H1 (cell line): Measurements from ENCODE around the gene SAE1. TPM values are rescaled to one million over a fixed set of nuclear protein-coding genes. Genes with fewer than 3 reads are reported as not detected.

Experiments used
- CTCF ChIA-PET: fragments of 300-600 bp; sonication (Branson Sonifier 250); formaldehyde crosslinking; loops from one replicate; lab custom pipeline; 2021; ENCODE audit not compliant: partially characterized antibody; lab: Charles Lee
- POLR2A ChIA-PET: fragments of 300-600 bp; sonication (Branson Sonifier 250); formaldehyde crosslinking; loops from one replicate; lab custom pipeline; 2021; ENCODE audit warnings: inconsistent platforms; ENCODE audit not compliant: partially characterized antibody; lab: Charles Lee
- DNase-seq, 2 experiments: peaks; one replicate each; pipeline versions ENCODE4 v3.0.0 to v3.0.0-alpha.2; 2010 to 2022; ENCODE audit warnings: low spot score in 2 of 2, low read depth in 1 of 2, mixed read lengths in 1 of 2
- FAIRE-seq: peaks from 2 replicates; lab custom pipeline; 2011; peaks lifted over from hg19 to GRCh38; lab: Jason Lieb, UNC
- H2AFZ ChIP-seq: 2 replicates; pipeline ENCODE4 v1.8.1; 2012; ENCODE audit warnings: low read length, inconsistent platforms
- H2AK5ac ChIP-seq: 2 replicates; pipeline ENCODE4 v1.6.1; 2013; ENCODE audit warnings: low read depth, low read length
- H2BK120ac ChIP-seq: replicated peaks from 2 replicates; pipeline ENCODE3; 2013; ENCODE audit warnings: low read depth, low read length, inconsistent platforms
- H2BK12ac ChIP-seq: 2 replicates; pipeline ENCODE4 v1.6.1; 2013; ENCODE audit warnings: low read depth, low read length
- H2BK15ac ChIP-seq: 2 replicates; pipeline ENCODE4 v1.6.1; 2013; ENCODE audit warnings: low read length
- H2BK20ac ChIP-seq: 2 replicates; pipeline ENCODE4 v1.6.1; 2013; ENCODE audit warnings: low read length
- H2BK5ac ChIP-seq: 2 replicates; pipeline ENCODE4 v1.6.1; 2013; ENCODE audit warnings: low read depth, low read length
- H3K14ac ChIP-seq: 2 replicates; pipeline ENCODE4 v1.6.1; 2013; ENCODE audit warnings: inconsistent platforms; ENCODE audit not compliant: insufficient read length
- H3K18ac ChIP-seq: 2 replicates; pipeline ENCODE4 v1.6.1; 2013; ENCODE audit warnings: low read length; ENCODE audit errors: extremely low read depth
- H3K23ac ChIP-seq: 2 replicates; pipeline ENCODE4 v1.6.1; 2013; ENCODE audit warnings: inconsistent platforms; ENCODE audit not compliant: insufficient read length
- H3K23me2 ChIP-seq: 2 replicates; pipeline ENCODE4 v1.6.1; 2013; ENCODE audit warnings: low read depth, low read length
- H3K27ac ChIP-seq: 2 replicates; pipeline ENCODE4 v1.6.1; 2011; ENCODE audit warnings: low read depth, low read length, inconsistent platforms
- H3K27me3 ChIP-seq, 4 experiments: replicated peaks in 1 of 4; 1 replicate in 1 of 4; 2 replicates in 3 of 4; pipeline versions ENCODE4 v1.6.1 to v1.8.1; 2011 to 2013; ENCODE audit warnings: low read length in 3 of 4, mild to moderate bottlenecking in 3 of 4, inconsistent platforms in 2 of 4, mixed read lengths in 2 of 4, moderate library complexity in 1 of 4; ENCODE audit not compliant: control insufficient read depth in 3 of 4, insufficient read depth in 3 of 4; ENCODE audit errors: extremely low read depth in 1 of 4
- H3K36me3 ChIP-seq, 4 experiments: 2 replicates each; pipeline versions ENCODE4 v1.6.1 to v1.8.1; 2011 to 2013; ENCODE audit warnings: mild to moderate bottlenecking in 4 of 4, low read length in 3 of 4, moderate library complexity in 2 of 4, control low read depth in 1 of 4, inconsistent platforms in 1 of 4; ENCODE audit not compliant: insufficient read depth in 4 of 4, control insufficient read depth in 2 of 4
- H3K4ac ChIP-seq: replicated peaks from 2 replicates; pipeline ENCODE3; 2013; ENCODE audit warnings: low read length, low read depth, mixed read lengths, inconsistent platforms; ENCODE audit not compliant: insufficient read length
- H3K4me1 ChIP-seq, 4 experiments: replicated peaks in 1 of 4; 1 replicate in 1 of 4; 2 replicates in 3 of 4; pipeline versions ENCODE4 v1.6.1 to v1.8.1; 2011 to 2013; ENCODE audit warnings: low read length in 3 of 4, inconsistent platforms in 2 of 4, mixed read lengths in 1 of 4; ENCODE audit not compliant: insufficient read depth in 4 of 4, control insufficient read depth in 3 of 4
- H3K4me2 ChIP-seq, 2 experiments: 2 replicates each; pipeline versions ENCODE4 v1.6.1 to v1.8.1; 2011 to 2013; ENCODE audit warnings: low read depth in 2 of 2, low read length in 2 of 2, control low read depth in 1 of 2, inconsistent platforms in 1 of 2, mild to moderate bottlenecking in 1 of 2; ENCODE audit not compliant: insufficient read depth in 1 of 2
- H3K4me3 ChIP-seq, 4 experiments: fragments of 200-600, 300-600 bp in 1 of 4; sonication (generic), shearing (Covaris generic), sonication (Bioruptor Twin) in 1 of 4; 2 replicates each; pipeline versions ENCODE4 v1.5.1 to v1.8.1; 2011 to 2016; ENCODE audit warnings: low read length in 4 of 4, low read depth in 3 of 4, control low read depth in 2 of 4, inconsistent platforms in 2 of 4, mild to moderate bottlenecking in 2 of 4, mixed read lengths in 1 of 4, moderate library complexity in 1 of 4; ENCODE audit not compliant: insufficient read depth in 2 of 4; ENCODE audit errors: extremely low read depth in 1 of 4
- H3K56ac ChIP-seq: replicated peaks from 2 replicates; pipeline ENCODE3; 2013; ENCODE audit warnings: low read depth, mild to moderate bottlenecking, mixed read lengths, low read length, inconsistent platforms; ENCODE audit not compliant: insufficient read length
- H3K79me1 ChIP-seq: 2 replicates; pipeline ENCODE4 v1.6.1; 2013; ENCODE audit warnings: low read depth, low read length, control low read depth
- H3K79me2 ChIP-seq, 2 experiments: 2 replicates each; pipeline versions ENCODE4 v1.6.1 to v1.8.1; 2012 to 2013; ENCODE audit warnings: low read length in 2 of 2, mild to moderate bottlenecking in 2 of 2, inconsistent platforms in 1 of 2; ENCODE audit not compliant: insufficient read depth in 2 of 2, control insufficient read depth in 1 of 2
- H3K9ac ChIP-seq, 4 experiments: replicated peaks in 1 of 4; 1 replicate in 1 of 4; 2 replicates in 3 of 4; pipeline versions ENCODE4 v1.6.1 to v1.8.1; 2011 to 2013; ENCODE audit warnings: low read depth in 3 of 4, low read length in 3 of 4, control low read depth in 2 of 4, mild to moderate bottlenecking in 2 of 4, moderate library complexity in 2 of 4, inconsistent platforms in 1 of 4; ENCODE audit errors: extremely low read depth in 1 of 4
- H3K9me3 ChIP-seq, 2 experiments: 2 replicates each; pipeline versions ENCODE4 v1.6.1 to v1.8.1; 2012 to 2013; ENCODE audit warnings: mild to moderate bottlenecking in 2 of 2, moderate library complexity in 2 of 2, control low read depth in 1 of 2, inconsistent platforms in 1 of 2, low read depth in 1 of 2, low read length in 1 of 2, mixed read lengths in 1 of 2; ENCODE audit not compliant: insufficient read depth in 2 of 2
- H4K20me1 ChIP-seq, 2 experiments: replicated peaks in 1 of 2; 2 replicates each; pipeline versions ENCODE3 to v1.8.1; 2011 to 2013; ENCODE audit warnings: inconsistent platforms in 2 of 2, low read length in 2 of 2, mild to moderate bottlenecking in 1 of 2; ENCODE audit not compliant: insufficient read depth in 2 of 2, control insufficient read depth in 1 of 2
- H4K5ac ChIP-seq: 2 replicates; pipeline ENCODE4 v1.6.1; 2013; ENCODE audit warnings: low read length, low read depth, mixed read lengths, inconsistent platforms; ENCODE audit not compliant: insufficient read length
- H4K8ac ChIP-seq: 2 replicates; pipeline ENCODE4 v1.8.0; 2013; ENCODE audit warnings: mild to moderate bottlenecking, moderate library complexity, low read length, inconsistent platforms; ENCODE audit not compliant: insufficient read depth; ENCODE audit errors: extremely low read depth
- H4K91ac ChIP-seq: replicated peaks from 2 replicates; pipeline ENCODE3; 2013; ENCODE audit warnings: low read length, mixed read lengths, inconsistent platforms; ENCODE audit not compliant: insufficient read length
- CREB1 ChIP-seq: IDR thresholded peaks from 2 replicates; pipeline ENCODE4 v1.6.1; 2012; ENCODE audit warnings: inconsistent platforms
- PHF8 ChIP-seq: fragments of 200-600 bp; sonication (generic); conservative IDR thresholded peaks from 2 replicates; pipeline ENCODE4 v1.7.1; 2012; ENCODE audit warnings: low read depth, mild to moderate bottlenecking, inconsistent platforms, low read length, moderate library complexity
- POU5F1 ChIP-seq: IDR thresholded peaks from 2 replicates; pipeline ENCODE4 v1.6.1; 2011; ENCODE audit warnings: low read depth, mild to moderate bottlenecking, low read length, moderate library complexity
- RAD21 ChIP-seq, 2 experiments: IDR thresholded peaks in 1 of 2; conservative IDR thresholded peaks in 1 of 2; 2 replicates each; pipeline ENCODE4 v1.6.1; 2011; ENCODE audit warnings: low read depth in 2 of 2, low read length in 2 of 2, improper control_type of control experiment in 1 of 2, inconsistent platforms in 1 of 2, mild to moderate bottlenecking in 1 of 2, moderate library complexity in 1 of 2
- RXRA ChIP-seq: IDR thresholded peaks from 2 replicates; pipeline ENCODE4 v1.6.1; 2011; ENCODE audit warnings: low read depth, mild to moderate bottlenecking, low read length, moderate library complexity; ENCODE audit not compliant: insufficient read depth
- SP2 ChIP-seq: IDR thresholded peaks from 2 replicates; pipeline ENCODE4 v1.6.1; 2012; ENCODE audit warnings: mild to moderate bottlenecking, low read length, inconsistent platforms
- TCF12 ChIP-seq: IDR thresholded peaks from 2 replicates; pipeline ENCODE4 v1.6.1; 2011; ENCODE audit warnings: low read depth, mild to moderate bottlenecking, low read length
- YY1 ChIP-seq: IDR thresholded peaks from 2 replicates; pipeline ENCODE4 v1.6.1; 2011; ENCODE audit warnings: low read depth, mild to moderate bottlenecking, low read length
- WGBS, 2 experiments: shearing (Covaris generic) in 1 of 2; methylation state at CpG; one replicate each; pipeline versions ENCODE4 v1.1.6 to v1.1.7; 2013 to 2015; ENCODE audit warnings: low lambda C conversion rate in 2 of 2, mixed read lengths in 2 of 2, inconsistent platforms in 1 of 2, low coverage in 1 of 2, missing lambda C conversion rate in 1 of 2; ENCODE audit not compliant: insufficient replicate concordance in 2 of 2, insufficient coverage in 1 of 2, insufficient read length in 1 of 2; ENCODE audit errors: extremely low coverage in 1 of 2, missing lambda C conversion rate in 1 of 2; 5-methylcytosine and 5-hydroxymethylcytosine counted together
- polyA plus RNA-seq, 7 experiments: library from polyadenylated mRNA; depleted of rRNA in 3 of 7; stranded (reverse) in 5 of 7; unstranded in 2 of 7; fragments of >200 nt in 5 of 7; fragments of 200-250 nt in 2 of 7; gene quantifications; 1 replicate in 5 of 7; 2 replicates in 1 of 7; 4 replicates in 1 of 7; pipeline versions ENCODE4 v1.2.1 to v1.2.3, GENCODE V29; 2011 to 2013; ENCODE audit warnings: missing spikeins in 2 of 7, mixed read lengths in 2 of 7
- total RNA-seq: library from RNA; stranded (reverse); fragmentation: NEBNext Ultra II Directional; extraction: Animal tissue kit (Norgen Biotek cat#: 25700); gene quantifications from 2 replicates; pipeline ENCODE4 v1.2.1, GENCODE V29; 2021
- TF ChIP-seq, protein P1 (sequence below): IDR thresholded peaks from 2 replicates; pipeline ENCODE4 v1.6.1; 2012; ENCODE audit warnings: inconsistent platforms
- TF ChIP-seq, protein P2 (sequence below): IDR thresholded peaks from 2 replicates; pipeline ENCODE4 v1.6.1; 2011; ENCODE audit warnings: low read depth, mild to moderate bottlenecking, low read length; ENCODE audit not compliant: insufficient read depth
- TF ChIP-seq, protein P3 (sequence below): IDR thresholded peaks from 2 replicates; pipeline ENCODE4 v1.6.1; 2011; ENCODE audit warnings: low read length, improper control_type of control experiment

Gene SAE1
- total and polyA plus RNA-seq, 2 of the 8 experiments (the other 6 are each of a cell fraction or from before 2014, with no cell fraction given): 213 to 268 TPM

DNA sequence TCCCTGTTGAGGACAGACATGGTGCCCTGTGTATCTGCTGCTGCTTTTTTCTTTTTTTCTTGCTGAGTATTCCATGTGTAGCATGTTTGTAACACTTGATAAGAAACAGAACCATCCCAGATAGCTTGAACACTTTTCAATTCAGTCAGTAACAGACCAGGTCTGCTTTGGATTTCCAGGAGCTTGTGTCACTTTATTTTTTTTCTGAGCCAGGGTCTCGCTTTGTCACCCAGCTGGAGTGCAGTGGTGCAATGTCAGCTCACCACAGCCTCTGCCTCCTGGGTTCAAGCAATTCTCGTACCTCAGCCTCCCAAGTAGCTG, 56.7 kb downstream of the SAE1 start:
- H4K8ac ChIP-seq: no peak overlapping the region
- H3K36me3 ChIP-seq: peaks cover 15 to 53% (median 26%) of the 10 kb centered on the region in 4 experiments
- ChIA-PET CTCF (interaction anchor here (0.6 to 2.2 kb wide), 12 partner anchors 10 to 174 kb away, joined by 3 to 15 read pairs (median 4); no protein-coding TSS in a partner anchor), POLR2A (interaction anchor here (0.6 to 2.0 kb wide), 7 partner anchors 10 to 46 kb away, joined by 3 to 6 read pairs (median 4); no protein-coding TSS in a partner anchor)
- no peak overlapping the region for H2BK20ac ChIP-seq
- no peak overlapping the region for H4K91ac ChIP-seq
- no peaks in the 10 kb centered on the region for H3K9me3 ChIP-seq
- H3K27me3 ChIP-seq: no peaks in the 10 kb centered on the region
- H3K23me2 ChIP-seq: no peaks in the 10 kb centered on the region
- no peak overlapping the region for H2BK15ac ChIP-seq
- H2BK5ac ChIP-seq: no peak overlapping the region
- H2AFZ ChIP-seq: no peak overlapping the region
- peaks cover 0 to 39% of the 10 kb centered on the region in 2 experiments; a peak in 1 of 4 replicates for H3K79me2 ChIP-seq
- no peak overlapping the region for H3K4ac ChIP-seq
- FAIRE-seq (no peak), DNase-seq (no peak)
- peaks cover 4 to 20% of the 10 kb centered on the region in 2 experiments for H4K20me1 ChIP-seq
- no peak overlapping the region for H3K23ac ChIP-seq
- H3K27ac ChIP-seq: no peak overlapping the region
- no peak overlapping the region for H3K9ac ChIP-seq
- H3K56ac ChIP-seq: no peak overlapping the region
- no peak overlapping the region for H3K4me3 ChIP-seq
- no peak overlapping the region for H3K18ac ChIP-seq
- H2BK120ac ChIP-seq: no peak overlapping the region
- 94% methylated on average over 2 of the region's 2 CpGs; no CpG with 5 or more reads in 1 of the 2 experiments for WGBS, 2 experiments
- no peak overlapping the region for H3K4me2 ChIP-seq
- H3K14ac ChIP-seq: no peak overlapping the region
- 0 out of 7 replicates have a peak, but pooled peaks cover 0 to 2% (median 0%) of the 10 kb centered on the region in 4 experiments for H3K4me1 ChIP-seq
- H3K79me1 ChIP-seq: peaks cover 7% of the 10 kb centered on the region
- H4K5ac ChIP-seq: no peak overlapping the region
- no peak overlapping the region for H2BK12ac ChIP-seq
- no peak overlapping the region for H2AK5ac ChIP-seq
- TF ChIP-seq, protein P1, sequence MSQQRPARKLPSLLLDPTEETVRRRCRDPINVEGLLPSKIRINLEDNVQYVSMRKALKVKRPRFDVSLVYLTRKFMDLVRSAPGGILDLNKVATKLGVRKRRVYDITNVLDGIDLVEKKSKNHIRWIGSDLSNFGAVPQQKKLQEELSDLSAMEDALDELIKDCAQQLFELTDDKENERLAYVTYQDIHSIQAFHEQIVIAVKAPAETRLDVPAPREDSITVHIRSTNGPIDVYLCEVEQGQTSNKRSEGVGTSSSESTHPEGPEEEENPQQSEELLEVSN: no peak
- TF ChIP-seq YY1 (no peak), POU5F1 (no peak), PHF8 (no peak), SP2 (no peak), RAD21 (IDR thresholded peaks at IDR 0.05 in 1 of 2, conservative IDR thresholded peaks at IDR 0.05 in 1 of 2; ENCODE audit: low read depth in 2 of 2, low read length in 2 of 2) (no peak), RXRA (no peak), CREB1 (no peak), TCF12 (no peak)
- TF ChIP-seq, protein P2, sequence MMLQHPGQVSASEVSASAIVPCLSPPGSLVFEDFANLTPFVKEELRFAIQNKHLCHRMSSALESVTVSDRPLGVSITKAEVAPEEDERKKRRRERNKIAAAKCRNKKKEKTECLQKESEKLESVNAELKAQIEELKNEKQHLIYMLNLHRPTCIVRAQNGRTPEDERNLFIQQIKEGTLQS: no peak
- TF ChIP-seq, protein P3, sequence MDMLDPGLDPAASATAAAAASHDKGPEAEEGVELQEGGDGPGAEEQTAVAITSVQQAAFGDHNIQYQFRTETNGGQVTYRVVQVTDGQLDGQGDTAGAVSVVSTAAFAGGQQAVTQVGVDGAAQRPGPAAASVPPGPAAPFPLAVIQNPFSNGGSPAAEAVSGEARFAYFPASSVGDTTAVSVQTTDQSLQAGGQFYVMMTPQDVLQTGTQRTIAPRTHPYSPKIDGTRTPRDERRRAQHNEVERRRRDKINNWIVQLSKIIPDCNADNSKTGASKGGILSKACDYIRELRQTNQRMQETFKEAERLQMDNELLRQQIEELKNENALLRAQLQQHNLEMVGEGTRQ: no peak
